Neural cell (in vitro differentiated cells): ENCODE results near the gene CUBN. TPM values are rescaled to one million over a fixed set of nuclear protein-coding genes. Genes with fewer than 3 reads are reported as not detected.

Source experiments
- H2AFZ ChIP-seq: fragments of 200-600, 300-800 bp; sonication (generic), shearing (Covaris generic); 2 replicates; pipeline ENCODE4 v1.6.0; 2014; ENCODE audit warnings: low read depth, mild to moderate bottlenecking, antibody characterized with exemption, low read length, moderate library complexity
- H3F3A ChIP-seq: fragments of 200-600 bp; shearing (Covaris generic); 2 replicates; pipeline ENCODE4 v1.6.1; 2016; ENCODE audit warnings: mild to moderate bottlenecking, moderate library complexity, mixed read lengths, antibody characterized with exemption, low read length; ENCODE audit not compliant: insufficient read depth, poor library complexity, severe bottlenecking
- H3K27ac ChIP-seq: fragments of 200-600, 300-800 bp; sonication (generic), shearing (Covaris generic); 2 replicates; pipeline ENCODE4 v1.5.1; 2014; ENCODE audit warnings: mild to moderate bottlenecking, low read length, moderate library complexity
- H3K27me3 ChIP-seq: fragments of 300-800, 200-600 bp; sonication (generic), shearing (Covaris generic); 2 replicates; pipeline ENCODE4 v1.6.0; 2014; ENCODE audit warnings: mild to moderate bottlenecking, low read depth, low read length, moderate library complexity; ENCODE audit not compliant: insufficient read depth
- H3K36me3 ChIP-seq: fragments of 300-800, 200-600 bp; sonication (generic), shearing (Covaris generic); 2 replicates; pipeline ENCODE4 v1.5.1; 2014; ENCODE audit warnings: mild to moderate bottlenecking, antibody characterized with exemption, low read length, moderate library complexity; ENCODE audit not compliant: insufficient read depth
- H3K4me2 ChIP-seq: fragments of 300-800, 200-600 bp; sonication (generic), shearing (Covaris generic); 2 replicates; pipeline ENCODE4 v1.6.0; 2014; ENCODE audit warnings: mild to moderate bottlenecking, low read length
- H3K4me3 ChIP-seq: fragments of 300-800, 200-600 bp; sonication (generic), shearing (Covaris generic); 2 replicates; pipeline ENCODE4 v1.5.1; 2014; ENCODE audit warnings: mild to moderate bottlenecking, low read length, moderate library complexity
- H3K79me2 ChIP-seq: fragments of 200-600 bp; shearing (Covaris generic); replicated peaks from 2 replicates; pipeline ENCODE4 v1.6.0; 2014; ENCODE audit warnings: mild to moderate bottlenecking, low read length, moderate library complexity; ENCODE audit not compliant: insufficient read depth
- H3K9ac ChIP-seq: fragments of 300-800, 200-600 bp; sonication (generic), shearing (Covaris generic); 2 replicates; pipeline ENCODE4 v1.6.1; 2016; ENCODE audit warnings: mild to moderate bottlenecking, low read length, mixed read lengths
- H3K9me2 ChIP-seq: fragments of 200-600 bp; shearing (Covaris generic); 2 replicates; pipeline ENCODE4 v1.6.1; 2016; ENCODE audit warnings: mild to moderate bottlenecking, low read length, mixed read lengths; ENCODE audit not compliant: insufficient read depth
- H3K9me3 ChIP-seq: fragments of 200-600, 300-800 bp; sonication (generic), shearing (Covaris generic); 2 replicates; pipeline ENCODE4 v1.6.1; 2016; ENCODE audit warnings: mild to moderate bottlenecking, mixed run types, low read length, moderate library complexity, mixed read lengths
- H4K20me1 ChIP-seq: fragments of 200-600 bp; shearing (Covaris generic); 2 replicates; pipeline ENCODE4 v1.6.1; 2016; ENCODE audit warnings: mild to moderate bottlenecking, mixed run types; ENCODE audit not compliant: insufficient read depth
- EP300 ChIP-seq: fragments of 450-650 bp; conservative IDR thresholded peaks from 2 replicates; pipeline ENCODE4 v1.6.1; 2014; ENCODE audit warnings: antibody characterized with exemption, mild to moderate bottlenecking, moderate library complexity; ENCODE audit not compliant: poor library complexity, severe bottlenecking
- EZH2 ChIP-seq: fragments of 200-600, 300-800 bp; shearing (Covaris generic), sonication (generic); IDR thresholded peaks from 2 replicates; pipeline ENCODE4 v1.6.1; 2014; ENCODE audit warnings: antibody characterized with exemption, low read length, borderline replicate concordance, mild to moderate bottlenecking; ENCODE audit not compliant: insufficient read depth, poor library complexity, severe bottlenecking
- MXI1 ChIP-seq: fragments of 450-650 bp; conservative IDR thresholded peaks from 2 replicates; pipeline ENCODE4 v1.6.1; 2014; ENCODE audit warnings: antibody characterized with exemption, mild to moderate bottlenecking; ENCODE audit not compliant: poor library complexity, severe bottlenecking
- POLR2AphosphoS5 ChIP-seq: IDR thresholded peaks from 2 replicates; pipeline ENCODE4 v1.6.1; 2012
- RAD21 ChIP-seq: fragments of 450-650 bp; conservative IDR thresholded peaks from 2 replicates; pipeline ENCODE4 v1.6.1; 2014; ENCODE audit warnings: antibody characterized with exemption, mild to moderate bottlenecking, moderate library complexity
- SMC3 ChIP-seq: fragments of 450-650 bp; conservative IDR thresholded peaks from 2 replicates; pipeline ENCODE4 v1.6.1; 2014; ENCODE audit warnings: antibody characterized with exemption, mild to moderate bottlenecking, moderate library complexity; ENCODE audit not compliant: poor library complexity
- TAF1 ChIP-seq: IDR thresholded peaks from 2 replicates; pipeline ENCODE4 v1.6.1; 2012; ENCODE audit warnings: low read depth
- polyA plus RNA-seq: library from polyadenylated mRNA; depleted of rRNA; stranded (reverse); fragments of >200 nt; gene quantifications from 2 replicates; pipeline ENCODE4 v1.2.3, GENCODE V29; 2014
- TF ChIP-seq, protein P1 (sequence below): IDR thresholded peaks from 2 replicates; pipeline ENCODE4 v1.6.1; 2012; ENCODE audit warnings: borderline replicate concordance
- TF ChIP-seq, protein P2 (sequence below): fragments of 450-650 bp; IDR thresholded peaks from 2 replicates; pipeline ENCODE4 v1.5.1; 2014; ENCODE audit warnings: antibody characterized with exemption, mild to moderate bottlenecking, moderate library complexity; ENCODE audit not compliant: poor library complexity, severe bottlenecking

The CUBN gene
- polyA plus RNA-seq, 1 donor from 2014 or later, result 7.1 TPM

DNA sequence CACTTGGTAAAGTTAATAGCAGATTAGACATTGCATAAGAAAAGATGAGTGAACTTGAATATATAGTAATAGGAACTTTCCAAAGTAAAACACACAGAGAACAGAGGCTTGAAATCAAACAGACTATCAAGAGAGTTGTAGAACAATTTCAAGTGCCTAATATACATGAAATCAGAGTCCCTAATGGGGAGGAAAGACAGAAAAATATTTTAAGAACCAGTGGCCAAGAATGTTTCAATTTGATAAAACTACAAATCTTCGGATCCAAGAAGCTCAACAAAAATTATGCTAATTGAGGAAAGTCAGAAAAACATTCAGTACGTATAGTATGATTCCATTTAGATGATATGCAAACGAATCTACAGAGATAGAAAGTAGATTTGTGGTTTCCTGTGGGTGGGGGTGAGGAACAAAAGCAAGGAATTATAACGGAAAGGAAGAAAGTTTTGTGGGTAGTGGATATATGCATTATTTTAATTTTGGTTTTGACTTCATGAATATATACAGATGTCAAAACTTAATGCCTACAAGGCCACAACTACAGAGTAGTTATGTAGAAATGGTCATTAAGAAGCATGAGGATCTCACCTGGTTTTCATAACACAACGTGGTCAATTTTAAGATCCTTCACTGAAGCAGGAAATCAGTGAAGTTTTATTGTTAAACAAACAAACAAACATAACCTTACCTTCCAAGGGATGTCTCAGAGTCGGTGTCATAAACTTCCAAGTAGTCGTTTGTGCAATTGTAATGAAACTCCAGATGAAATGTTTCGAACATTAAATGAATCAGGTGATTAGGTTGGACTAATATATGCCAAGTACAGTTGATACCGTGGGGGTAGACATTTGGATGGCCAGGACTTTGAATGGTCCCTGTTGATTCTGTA lies 62.0 kb downstream of the CUBN start:
- no peak for TF ChIP-seq RAD21
- TF ChIP-seq, protein P1, sequence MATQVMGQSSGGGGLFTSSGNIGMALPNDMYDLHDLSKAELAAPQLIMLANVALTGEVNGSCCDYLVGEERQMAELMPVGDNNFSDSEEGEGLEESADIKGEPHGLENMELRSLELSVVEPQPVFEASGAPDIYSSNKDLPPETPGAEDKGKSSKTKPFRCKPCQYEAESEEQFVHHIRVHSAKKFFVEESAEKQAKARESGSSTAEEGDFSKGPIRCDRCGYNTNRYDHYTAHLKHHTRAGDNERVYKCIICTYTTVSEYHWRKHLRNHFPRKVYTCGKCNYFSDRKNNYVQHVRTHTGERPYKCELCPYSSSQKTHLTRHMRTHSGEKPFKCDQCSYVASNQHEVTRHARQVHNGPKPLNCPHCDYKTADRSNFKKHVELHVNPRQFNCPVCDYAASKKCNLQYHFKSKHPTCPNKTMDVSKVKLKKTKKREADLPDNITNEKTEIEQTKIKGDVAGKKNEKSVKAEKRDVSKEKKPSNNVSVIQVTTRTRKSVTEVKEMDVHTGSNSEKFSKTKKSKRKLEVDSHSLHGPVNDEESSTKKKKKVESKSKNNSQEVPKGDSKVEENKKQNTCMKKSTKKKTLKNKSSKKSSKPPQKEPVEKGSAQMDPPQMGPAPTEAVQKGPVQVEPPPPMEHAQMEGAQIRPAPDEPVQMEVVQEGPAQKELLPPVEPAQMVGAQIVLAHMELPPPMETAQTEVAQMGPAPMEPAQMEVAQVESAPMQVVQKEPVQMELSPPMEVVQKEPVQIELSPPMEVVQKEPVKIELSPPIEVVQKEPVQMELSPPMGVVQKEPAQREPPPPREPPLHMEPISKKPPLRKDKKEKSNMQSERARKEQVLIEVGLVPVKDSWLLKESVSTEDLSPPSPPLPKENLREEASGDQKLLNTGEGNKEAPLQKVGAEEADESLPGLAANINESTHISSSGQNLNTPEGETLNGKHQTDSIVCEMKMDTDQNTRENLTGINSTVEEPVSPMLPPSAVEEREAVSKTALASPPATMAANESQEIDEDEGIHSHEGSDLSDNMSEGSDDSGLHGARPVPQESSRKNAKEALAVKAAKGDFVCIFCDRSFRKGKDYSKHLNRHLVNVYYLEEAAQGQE, result no peak
- H3K36me3 ChIP-seq, result no peaks in the 10 kb centered on the region
- no peak overlapping the region for H3K4me3 ChIP-seq
- no peak overlapping the region for H3K4me2 ChIP-seq
- no peaks in the 10 kb centered on the region for H3K9me3 ChIP-seq
- no peak overlapping the region for H2AFZ ChIP-seq
- H3K79me2 ChIP-seq, result no peaks in the 10 kb centered on the region
- no peaks in the 10 kb centered on the region for H3K9me2 ChIP-seq
- H3K27me3 ChIP-seq, result no peaks in the 10 kb centered on the region
- H3K27ac ChIP-seq, result no peak overlapping the region
- H4K20me1 ChIP-seq, result no peaks in the 10 kb centered on the region
- H3K9ac ChIP-seq, result no peak overlapping the region
- H3F3A ChIP-seq, result no peaks in the 10 kb centered on the region

DNA sequence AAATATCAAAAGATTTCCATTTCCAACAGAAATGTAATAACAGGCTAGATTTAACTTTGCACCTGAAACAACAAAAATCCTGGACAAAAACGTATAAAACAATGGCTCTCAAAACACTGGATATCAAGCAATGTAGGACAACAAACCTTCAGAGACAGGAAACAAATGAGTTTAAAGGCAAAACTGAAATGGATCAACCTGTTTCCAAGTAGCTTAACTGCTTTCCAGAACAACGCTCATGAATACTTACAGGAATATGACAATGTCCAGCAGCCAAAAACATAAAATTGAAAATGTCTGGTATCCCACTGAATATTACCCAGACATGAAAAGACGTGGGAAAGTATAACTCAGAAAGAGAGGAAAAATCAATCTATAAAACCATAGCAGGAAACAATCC lies 62.8 kb downstream of the CUBN start:
- H3K4me3 ChIP-seq, result no peak overlapping the region
- H3K27ac ChIP-seq, result no peak overlapping the region
- H3K79me2 ChIP-seq, result no peaks in the 10 kb centered on the region
- H3K9me2 ChIP-seq, result no peaks in the 10 kb centered on the region
- H4K20me1 ChIP-seq, result no peaks in the 10 kb centered on the region
- H3K36me3 ChIP-seq, result no peaks in the 10 kb centered on the region
- no peaks in the 10 kb centered on the region for H3K27me3 ChIP-seq
- TF ChIP-seq MXI1, result no peak
- no peak for TF ChIP-seq TAF1
- no peak for TF ChIP-seq RAD21
- no peak for TF ChIP-seq POLR2AphosphoS5
- no peak for TF ChIP-seq EZH2
- TF ChIP-seq, protein P1, result no peak
- no peak for TF ChIP-seq SMC3
- TF ChIP-seq, protein P2, sequence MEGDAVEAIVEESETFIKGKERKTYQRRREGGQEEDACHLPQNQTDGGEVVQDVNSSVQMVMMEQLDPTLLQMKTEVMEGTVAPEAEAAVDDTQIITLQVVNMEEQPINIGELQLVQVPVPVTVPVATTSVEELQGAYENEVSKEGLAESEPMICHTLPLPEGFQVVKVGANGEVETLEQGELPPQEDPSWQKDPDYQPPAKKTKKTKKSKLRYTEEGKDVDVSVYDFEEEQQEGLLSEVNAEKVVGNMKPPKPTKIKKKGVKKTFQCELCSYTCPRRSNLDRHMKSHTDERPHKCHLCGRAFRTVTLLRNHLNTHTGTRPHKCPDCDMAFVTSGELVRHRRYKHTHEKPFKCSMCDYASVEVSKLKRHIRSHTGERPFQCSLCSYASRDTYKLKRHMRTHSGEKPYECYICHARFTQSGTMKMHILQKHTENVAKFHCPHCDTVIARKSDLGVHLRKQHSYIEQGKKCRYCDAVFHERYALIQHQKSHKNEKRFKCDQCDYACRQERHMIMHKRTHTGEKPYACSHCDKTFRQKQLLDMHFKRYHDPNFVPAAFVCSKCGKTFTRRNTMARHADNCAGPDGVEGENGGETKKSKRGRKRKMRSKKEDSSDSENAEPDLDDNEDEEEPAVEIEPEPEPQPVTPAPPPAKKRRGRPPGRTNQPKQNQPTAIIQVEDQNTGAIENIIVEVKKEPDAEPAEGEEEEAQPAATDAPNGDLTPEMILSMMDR, result no peak
- TF ChIP-seq EP300, result no peak
- no peak overlapping the region for H2AFZ ChIP-seq
- no peak overlapping the region for H3K4me2 ChIP-seq
- no peaks in the 10 kb centered on the region for H3F3A ChIP-seq
- no peak overlapping the region for H3K9ac ChIP-seq
- H3K9me3 ChIP-seq, result no peaks in the 10 kb centered on the region
